Inflammatory macrophage treated with lipopolysaccharide for 1 hour (primary cell): Measurements from ENCODE around the gene ATF7.
A peak's percentile ranks its signal among the peaks of the same experiment; 100 is the strongest.
"Not testable (repeated sequence)": the region's sequence is repeated elsewhere in the genome, so short reads cannot be mapped to it uniquely, and the experiment has no call there.

Experiments
- DNase-seq, 2 donors: peaks; one replicate each; pipeline ENCODE4 v3.0.0-alpha.2; 2020 to 2022

The ATF7 gene

DNA sequence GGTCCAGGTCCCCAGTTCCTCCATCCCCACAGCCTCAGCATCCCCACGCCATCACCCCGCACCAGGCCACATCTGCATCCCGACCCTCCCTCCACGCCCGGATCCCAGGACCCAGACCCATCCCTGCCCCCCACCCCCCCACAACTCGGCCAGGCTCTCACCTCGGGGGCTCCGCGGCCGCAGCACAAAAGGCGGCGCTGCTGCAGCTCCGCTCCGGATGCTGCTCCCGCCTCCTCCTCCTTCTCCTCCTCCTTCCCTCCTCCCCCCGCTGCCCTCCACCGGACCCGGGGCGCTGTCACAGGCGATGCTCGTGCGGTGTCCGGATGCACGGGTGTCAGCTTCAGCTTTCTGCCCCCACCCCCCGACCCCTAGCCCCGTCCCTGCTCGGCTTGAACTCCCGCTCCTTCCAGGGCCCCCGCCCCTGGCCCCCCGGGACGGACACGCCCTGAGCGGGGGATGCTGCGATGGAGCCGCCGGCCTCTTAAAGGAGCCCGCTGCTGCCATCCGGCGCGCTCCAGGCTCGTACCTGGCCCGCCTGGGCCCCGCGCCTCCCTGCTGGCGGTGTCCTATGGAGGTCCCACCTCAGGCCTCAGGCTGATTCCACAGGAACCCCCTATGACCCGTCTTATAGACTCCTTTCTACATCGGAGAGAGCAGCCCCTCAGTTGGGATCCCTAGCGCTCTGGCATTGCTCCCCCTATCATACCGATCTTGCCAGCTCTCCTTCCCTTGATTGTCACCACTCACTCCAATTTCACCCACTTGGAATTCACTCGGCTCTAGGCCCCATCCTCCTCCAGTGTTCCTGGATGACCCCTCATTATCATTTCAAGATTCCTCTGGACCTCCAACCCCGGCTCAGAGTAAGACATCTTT lies 126.7 kb downstream of the ATF7 start, which contains the start of gene MAP3K12:
Gene MAP3K12 (minus strand): TSS at position 193 of the 876 bp plus-strand sequence. CDS start 12,067 bp downstream, outside the sequence.
- DNase-seq, result peak in 1 of 2 donors; percentile 22

- no peak for DNase-seq
Measured at GRCh38 chr12:53498235-53498630, 127.9 kb downstream of the ATF7 start.

DNA sequence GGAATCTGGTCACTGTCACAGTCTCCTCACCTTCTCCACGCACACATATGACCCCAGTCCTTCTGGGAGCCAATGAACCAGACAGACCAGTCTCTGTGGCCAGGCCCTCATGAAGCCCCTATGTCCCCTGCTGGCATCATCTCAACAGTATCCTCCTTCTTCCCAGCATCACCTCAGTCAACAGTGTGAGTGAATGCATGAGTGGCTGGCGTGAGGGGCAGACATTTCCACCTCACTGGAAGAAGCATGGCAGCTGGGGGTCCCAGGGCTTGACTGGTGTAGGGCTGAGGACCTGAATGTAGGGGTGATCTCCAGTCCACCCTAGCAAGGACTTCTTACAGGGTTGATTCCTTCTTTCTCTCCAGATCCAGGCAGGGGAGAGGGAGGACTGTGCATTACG lies 128.7 kb downstream of the ATF7 start:
- no peak for DNase-seq

DNA sequence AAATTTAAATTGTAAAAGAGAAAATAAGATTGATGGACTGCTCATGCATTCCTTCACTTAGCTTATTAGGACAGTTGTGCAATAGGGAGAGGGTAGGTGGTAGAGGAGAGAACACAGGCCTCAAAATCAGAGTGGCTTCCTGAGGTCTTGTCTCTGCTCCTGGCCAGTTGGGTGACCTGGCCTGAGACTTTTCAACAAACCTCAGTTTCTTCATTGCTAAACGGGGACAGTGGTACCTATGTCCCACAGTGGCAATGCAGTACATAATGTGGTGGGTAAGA lies 129.5 kb downstream of the ATF7 start:
- DNase-seq, result no peak

DNA sequence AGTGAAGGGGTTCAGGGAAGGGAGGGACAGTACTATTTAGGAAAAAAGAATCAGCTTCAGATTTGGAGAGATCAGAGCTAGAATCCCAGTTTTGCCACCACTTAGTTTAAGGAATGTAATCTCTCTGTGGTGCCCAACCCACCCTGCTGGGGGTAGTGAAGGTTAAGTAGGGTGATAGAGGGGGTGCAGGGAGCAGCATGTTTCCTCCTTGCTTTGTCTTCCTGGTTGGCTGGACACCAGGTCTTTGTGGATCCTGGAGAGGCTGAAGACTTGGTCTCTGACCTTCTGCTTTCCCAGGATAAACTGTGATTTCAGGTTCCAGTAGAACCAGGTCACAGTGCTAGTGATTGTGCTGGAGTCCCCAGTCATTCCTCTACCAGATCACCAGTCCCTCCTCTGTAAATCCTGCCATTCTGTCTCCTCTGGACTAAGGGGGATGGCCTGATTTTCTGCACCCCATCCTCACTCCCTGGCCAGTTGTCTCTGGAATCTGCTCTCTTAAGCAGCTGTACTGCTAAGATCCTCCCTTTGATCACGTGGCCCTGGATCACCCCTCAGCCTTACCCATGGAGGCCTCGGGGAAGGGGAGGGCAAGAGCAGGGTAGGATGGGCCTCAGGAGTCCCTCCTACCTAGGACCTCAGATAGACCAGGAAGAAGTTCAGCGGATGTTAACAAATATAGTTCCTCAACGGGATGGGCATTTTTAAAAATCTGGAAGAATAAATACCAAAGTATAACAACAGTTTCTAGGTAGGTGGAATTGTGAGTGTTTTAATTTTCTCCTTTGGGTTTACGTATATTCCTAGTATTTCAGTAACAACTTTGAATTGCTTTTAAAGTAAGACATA lies 130.1 kb downstream of the ATF7 start:
- peak; percentile 22 to 53 for DNase-seq

GRCh38 chr12:53493610-53494391 lies 132.4 kb downstream of the ATF7 start:
- DNase-seq, result no peak

- peak; percentile 72 to 83 for DNase-seq
Measured at GRCh38 chr12:53492830-53493609, 133.2 kb downstream of the ATF7 start.

DNA sequence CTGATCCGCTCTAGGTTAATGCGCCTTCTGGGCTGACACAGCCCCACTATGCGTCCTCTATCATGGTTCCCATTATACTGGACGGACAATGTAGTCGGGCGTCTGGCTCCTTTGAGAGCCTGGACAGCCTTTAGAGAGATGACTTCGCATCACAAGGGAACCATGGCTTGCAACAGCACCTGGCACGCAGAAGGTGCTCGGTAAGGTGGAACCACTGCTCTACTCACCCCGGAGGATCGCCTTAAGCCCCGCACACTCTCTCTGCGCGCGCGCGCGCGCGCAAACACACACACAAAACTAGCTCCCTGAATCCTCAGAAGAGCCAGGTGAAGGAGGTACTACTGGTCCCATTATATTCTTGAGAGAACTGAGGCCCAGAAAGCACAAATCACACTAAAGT lies 134.0 kb downstream of the ATF7 start:
- DNase-seq, result no peak

DNA sequence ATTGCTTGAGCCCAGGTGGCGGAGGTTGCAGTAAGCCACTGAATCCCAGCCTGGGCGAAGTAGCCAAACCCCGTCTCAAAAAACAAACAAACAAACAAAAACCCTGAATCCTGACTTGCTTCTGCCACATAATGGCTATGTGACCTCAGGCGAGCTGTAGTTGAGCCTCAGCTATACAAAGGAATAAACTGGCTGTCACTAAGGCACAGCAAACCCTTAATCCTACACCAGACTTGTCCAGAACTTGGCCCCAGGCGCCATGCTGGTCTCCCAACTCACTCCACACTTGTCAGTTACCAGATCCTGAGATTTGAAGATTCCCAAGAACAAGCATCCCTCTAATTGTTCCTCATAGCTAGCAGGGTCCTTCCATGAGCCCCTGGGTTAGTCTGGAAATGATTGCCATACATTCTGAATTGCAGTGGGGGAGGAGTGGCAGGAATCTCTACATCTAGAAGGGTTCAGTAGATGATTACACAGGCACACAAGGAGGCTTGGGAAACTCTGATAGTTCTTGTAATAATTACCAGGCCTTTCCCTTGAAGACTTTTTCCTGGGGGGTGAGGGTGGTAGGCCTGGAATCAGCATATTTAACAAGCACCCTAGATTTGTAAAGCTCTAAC lies 136.8 kb downstream of the ATF7 start:
- DNase-seq, result no peak

DNA sequence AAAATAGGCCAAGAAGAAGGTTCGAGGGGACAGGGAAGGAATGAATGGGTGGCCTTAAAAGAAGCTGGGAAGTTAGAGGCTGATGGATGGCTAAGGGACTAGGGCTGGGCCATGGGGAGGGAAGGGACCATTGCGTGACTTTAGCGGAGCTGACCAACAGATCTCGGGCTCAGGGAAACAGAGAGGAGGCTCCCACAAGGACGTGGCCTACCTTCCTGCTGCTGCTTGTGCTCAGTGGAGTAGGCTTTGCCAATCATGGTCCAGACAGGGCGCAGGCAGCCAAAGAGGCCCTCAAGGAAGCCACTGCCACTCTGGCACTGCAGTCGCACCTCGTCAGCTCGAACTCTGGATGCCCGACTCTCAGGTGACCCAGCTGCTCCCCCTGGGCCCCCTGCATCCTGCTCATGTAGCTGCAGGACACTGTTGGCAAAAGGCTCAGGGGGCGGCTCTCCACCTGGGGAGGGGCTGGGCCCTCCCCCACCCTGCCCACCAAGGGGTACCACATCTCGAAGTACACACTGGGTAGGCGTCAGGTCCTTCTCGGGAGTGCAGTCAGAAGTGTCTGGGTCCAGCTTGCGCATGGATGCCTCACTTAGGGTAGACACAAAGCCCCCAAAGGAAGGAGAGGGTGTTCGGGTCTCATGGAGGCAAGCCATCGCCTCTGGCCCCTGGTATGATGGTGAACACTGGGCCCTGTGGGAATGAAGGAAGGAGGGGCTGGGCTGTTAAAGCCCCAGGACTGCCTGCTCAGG lies 139.3 kb downstream of the ATF7 start:
- DNase-seq, result no peak

GRCh38 chr12:53485955-53486735 lies 140.0 kb downstream of the ATF7 start:
- DNase-seq, result no peak

- no peak for DNase-seq
Measured at GRCh38 chr12:53484686-53485575, 141.3 kb downstream of the ATF7 start.

DNA sequence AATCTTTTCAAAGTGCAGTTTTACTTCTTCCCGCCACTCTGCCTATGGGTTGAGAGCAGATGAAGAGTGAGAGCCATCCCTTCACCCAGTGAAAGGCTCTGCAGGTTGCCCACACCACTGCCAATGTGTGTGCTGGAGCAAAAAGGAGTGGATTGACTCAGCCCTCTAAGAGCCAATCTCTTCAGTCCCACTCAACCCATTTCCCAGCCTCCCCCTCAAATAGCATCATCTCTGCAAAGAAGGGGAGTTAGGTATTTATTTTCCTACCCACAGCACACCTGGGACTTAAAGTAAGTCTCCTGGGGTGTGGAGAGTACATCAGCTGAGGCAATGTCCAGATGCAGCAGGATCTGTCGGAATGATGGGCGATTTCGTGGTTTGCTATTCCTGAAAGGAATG lies 142.2 kb downstream of the ATF7 start:
- DNase-seq, result no peak

DNA sequence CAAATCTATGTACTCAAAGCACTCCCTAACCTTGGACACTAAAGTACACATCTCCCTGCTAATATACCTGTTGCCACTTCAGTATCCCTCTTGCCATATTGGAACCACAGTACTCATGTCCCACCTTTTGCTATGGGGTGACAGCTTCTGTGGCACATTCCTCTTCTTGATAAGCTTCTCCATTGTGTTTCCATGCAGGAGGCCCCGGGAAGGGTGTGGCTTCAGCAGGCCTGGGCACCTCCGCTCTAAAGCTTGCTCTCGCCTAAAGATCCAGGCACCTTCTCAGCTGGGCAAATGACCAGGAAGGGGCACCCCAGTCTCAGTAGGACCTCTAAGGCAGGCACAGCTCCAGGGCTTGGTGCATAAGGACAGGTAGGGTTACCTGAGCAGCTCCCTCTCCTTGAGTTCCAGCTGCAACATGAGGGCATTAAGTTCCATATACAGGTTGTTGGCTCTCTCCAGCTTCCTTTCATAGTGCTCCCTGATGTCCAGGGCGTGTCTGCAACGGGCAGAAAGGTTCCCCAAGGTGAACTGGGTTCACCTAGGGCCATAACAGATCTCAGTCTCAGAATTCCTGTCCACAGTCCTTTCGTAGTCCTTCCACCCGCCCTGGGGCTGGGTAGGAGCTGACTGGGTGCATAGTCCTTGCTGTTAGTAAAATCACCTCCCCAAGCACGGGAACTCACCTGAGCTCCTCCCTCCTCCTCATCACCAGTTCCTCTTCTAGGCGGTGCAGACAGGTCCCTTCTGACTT lies 142.8 kb downstream of the ATF7 start:
- no peak for DNase-seq

DNA sequence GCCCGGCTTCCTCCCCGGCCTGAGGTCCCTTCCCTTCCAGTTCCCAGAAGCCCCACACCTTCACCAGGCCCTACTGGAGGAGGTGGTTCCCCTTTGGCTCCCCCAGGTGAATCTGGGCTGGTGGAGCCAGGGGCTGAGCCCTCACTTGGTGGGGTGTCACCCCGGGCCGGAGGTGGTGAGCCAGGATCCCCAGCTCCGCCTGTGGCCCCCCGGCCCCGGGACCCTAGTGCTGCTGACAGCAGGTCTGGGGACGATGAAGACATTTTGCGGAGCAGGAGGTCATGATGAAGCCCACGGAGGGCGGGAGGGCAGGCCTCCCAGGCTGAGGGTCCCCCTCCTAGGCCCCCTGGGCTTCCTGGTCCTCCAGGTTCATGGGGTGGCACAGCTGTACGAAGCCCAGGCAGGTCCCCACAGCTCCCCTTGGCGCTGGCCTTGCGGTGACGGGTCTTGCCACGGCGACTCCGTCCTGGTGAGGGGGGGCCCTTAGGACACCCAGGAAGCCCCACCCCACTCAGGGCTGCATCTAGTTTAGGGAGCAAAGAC lies 143.5 kb downstream of the ATF7 start:
- no peak for DNase-seq

- DNase-seq, result no peak
Measured at GRCh38 chr12:53481939-53482586, 144.1 kb downstream of the ATF7 start.

DNA sequence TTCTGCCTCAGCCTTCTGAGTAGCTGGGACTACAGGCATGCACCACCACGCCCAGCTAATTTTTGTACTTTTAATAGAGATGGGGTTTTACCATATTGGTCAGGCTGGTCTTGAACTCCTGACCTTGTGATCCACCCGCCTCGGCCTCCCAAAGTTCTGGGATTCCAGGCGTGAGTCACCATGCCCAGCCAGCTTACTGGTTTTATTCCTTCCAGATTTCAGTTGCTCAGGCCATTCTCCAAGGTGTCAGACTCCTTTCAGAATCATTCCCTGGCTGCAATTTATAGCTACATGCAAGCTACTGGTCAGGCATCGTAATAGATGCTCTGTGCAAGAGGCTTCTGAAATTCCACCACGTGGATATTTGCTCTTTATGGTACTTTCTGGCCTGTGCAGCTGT lies 144.7 kb downstream of the ATF7 start:
- not testable (repeated sequence) for DNase-seq
